Measurements from ENCODE around the gene PMEL.
A peak's percentile ranks its signal among the peaks of the same experiment; 100 is the strongest.
"Not testable (repeated sequence)": the region's sequence is repeated elsewhere in the genome, so short reads cannot be mapped to it uniquely, and the experiment has no call there.

The PMEL gene

DNA sequence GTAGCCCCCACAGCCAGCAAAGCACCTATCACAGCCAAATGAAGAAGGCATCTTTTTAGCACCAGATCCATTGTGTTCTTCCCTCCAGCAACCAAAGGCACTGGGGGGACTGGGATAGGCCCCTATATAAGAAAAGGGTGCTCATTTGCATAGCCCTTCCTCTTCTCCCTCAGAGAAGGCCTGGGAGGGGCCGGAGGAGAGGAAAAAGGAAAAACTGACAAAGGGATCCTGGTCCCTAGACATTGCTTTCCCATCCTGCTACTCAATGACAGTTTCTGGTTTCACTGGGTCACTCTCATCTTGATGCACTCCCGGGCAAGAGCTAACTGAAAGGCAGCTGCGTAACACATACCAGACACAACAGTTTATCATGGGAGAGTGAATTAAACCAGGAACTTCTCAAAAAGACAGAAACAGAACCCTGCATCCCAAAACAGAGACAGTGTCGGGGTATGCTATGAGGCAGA lies at the start of gene PMEL:
Gene PMEL, minus strand, starts transcription at position 102 of the 467 bp plus-strand sequence. Its CDS starts 31 bp downstream, at position 71.
- DNase-seq = no peak

DNA sequence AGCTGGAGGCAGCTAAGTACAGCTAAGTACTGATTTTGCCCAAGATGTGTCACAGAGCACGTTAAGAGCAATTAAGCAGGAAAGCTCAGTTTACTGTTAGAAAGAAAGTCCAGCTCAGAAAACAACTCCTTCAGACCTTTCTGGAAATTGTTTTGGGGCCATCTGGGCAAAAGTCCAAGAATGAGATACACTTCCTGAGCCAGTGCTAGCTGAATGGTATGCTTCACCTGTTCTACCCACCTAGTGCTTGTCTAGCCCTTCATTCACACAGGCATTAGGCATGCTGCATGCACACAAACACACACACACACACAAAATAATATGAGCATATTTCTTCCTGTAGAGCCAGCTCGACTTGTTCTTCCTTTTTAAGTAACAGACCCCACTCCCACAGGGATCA lies 48.4 kb upstream of the PMEL start:
- no peak for DNase-seq

DNA sequence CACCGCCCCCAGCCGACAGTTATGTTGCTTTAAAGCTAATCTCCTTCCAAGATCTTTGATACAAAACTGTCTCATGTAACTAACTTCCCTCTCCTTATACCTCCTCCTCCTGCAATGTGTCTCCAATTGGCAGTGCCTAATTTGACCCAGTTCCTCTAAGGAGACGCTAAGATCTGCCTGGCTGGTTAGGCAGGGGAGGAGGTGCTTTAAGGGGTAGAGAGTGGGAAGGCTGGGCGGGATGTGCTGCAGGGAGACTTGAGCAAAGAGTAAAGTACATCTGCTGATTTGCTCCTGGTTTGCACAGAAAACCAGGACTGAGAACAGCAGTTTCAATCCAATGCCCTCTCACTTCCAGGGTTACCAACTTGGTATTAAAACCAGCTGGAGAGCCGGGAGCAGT lies 47.6 kb upstream of the PMEL start:
- DNase-seq = peak in 3 of 51 donors; percentile 2 to 6 (median 6)

DNA sequence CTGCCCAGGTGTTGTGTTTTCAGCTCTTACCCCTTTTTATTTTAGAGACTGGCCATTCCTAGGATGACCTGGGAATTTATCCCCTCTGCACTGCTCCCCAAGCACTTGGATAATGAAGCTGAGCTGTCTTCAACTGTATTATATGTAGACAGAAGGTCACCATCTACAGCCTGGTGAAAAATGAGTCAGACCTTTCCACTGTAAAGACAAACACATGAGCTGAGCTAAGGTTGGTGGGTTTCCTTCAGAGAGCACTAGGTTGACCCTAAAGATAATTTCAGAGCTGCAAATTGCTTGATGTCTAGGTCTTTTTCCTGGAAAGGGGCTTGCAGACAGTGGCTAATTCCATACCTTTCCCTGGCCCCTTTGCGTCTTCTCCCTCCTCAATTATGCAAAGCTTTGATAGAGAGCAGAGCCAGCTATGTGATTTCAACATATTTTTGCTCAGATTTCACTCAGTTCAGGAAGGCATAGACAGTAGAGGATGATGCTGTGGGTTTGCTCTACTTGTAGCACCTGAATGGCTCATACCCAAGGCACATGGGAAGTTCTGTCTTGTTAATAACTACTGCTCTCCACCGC lies 45.8 kb upstream of the PMEL start:
- no peak for DNase-seq

DNA sequence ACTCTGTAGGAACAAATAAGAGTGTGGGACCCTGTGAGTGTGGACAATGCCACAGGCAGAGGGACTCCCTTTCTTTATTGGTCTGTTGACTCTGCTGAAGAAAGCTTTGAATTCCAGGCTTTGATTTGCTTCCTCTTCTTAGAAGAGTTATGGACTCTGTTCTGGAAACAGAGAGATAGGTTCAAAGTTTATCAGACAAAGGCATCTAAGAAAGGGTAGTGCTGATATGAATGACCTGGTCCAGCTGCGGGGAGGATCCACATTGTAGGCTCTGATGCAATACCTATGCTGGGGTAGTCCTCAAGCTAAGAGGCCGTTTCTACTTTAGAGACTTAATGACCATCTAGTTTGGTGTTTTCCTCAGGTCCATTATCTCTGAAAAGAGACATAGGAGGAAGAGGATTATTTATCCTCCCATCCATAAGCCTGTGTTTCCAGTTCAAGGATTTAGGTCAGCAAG lies 44.3 kb upstream of the PMEL start:
- no peak for DNase-seq

DNA sequence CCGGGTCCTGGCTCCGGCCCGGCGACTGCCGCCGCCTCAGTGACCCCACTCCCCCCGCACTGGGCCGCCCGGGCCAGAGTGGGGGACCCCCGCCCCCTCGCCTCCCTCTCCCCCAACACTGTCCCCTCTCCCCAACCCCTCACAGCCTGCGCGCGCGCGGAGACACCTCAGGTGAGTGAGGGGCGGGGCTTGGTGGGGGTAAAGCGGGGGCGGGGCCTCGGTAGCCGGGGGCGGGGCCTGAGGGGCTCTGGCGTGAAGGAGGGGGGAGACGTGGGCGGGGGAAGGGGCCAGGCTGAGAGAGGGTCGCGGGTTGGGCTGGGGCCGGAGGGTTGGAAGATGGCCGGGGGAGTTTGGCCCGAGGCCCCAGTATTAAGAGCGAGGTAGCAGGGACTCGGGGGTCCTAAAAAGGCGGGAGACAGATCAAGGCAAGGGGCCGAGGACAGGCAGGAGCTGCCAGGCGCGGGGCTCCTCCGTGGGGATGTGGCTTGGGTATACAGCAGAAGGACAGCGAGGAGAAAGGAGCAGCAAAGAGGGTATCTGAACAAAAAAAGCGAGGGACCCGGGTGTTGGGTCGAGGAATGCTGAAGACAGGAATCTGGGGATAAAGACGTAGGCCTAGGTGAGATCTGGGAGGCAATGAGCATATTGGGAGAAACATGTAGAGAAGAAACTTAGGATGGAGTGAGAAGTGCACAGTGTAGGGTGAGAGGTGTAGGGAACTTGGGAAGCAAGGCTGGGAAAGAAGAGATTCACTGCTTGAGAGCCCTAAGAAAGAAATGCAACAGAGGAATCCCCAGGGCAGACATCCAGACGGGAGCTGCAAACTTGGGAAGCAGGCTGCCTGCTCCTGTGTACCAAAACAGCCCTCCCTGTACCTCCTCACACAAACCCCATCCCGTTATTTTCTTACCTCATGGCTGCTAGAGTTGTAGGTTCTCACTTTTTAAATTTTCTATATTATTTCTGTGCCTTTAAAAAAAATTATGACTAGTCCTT lies 42.0 kb upstream of the PMEL start:
- DNase-seq = peak in 38 of 51 donors; percentile 15 to 76 (median 51)

DNA sequence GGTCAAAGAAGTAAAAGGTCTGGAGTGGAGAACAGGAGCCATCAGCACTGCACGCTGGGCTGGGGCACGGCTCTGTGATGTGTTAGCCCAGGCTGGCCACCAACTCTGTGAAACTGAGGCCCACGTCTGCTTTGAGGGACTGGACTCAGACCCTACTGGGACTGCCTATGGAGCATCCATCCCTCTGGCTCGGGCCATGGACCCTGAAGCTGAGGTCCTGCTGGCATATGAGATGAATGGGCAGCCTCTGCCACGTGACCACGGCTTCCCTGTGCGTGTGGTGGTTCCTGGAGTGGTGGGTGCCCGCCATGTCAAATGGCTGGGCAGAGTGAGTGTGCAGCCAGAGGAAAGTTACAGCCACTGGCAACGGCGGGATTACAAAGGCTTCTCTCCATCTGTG lies 38.4 kb upstream of the PMEL start:
- no peak for DNase-seq

DNA sequence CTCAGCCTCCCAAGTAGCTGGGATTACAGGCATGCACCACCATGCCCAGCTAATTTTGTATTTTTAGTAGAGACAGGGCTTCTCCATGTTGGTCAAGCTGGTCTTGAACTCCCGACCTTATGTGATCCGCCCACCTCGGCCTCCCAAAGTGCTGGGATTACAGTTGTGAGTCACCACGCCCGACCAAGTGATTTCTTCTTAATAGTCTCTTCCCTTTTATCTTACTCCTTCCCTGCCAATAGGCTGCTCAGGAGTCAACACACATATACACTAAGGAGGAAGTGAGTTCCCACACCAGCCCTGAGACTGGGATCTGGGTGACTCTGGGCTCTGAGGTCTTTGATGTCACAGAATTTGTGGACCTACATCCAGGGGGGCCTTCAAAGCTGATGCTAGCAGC lies 37.5 kb upstream of the PMEL start:
- not testable (repeated sequence) for DNase-seq

DNA sequence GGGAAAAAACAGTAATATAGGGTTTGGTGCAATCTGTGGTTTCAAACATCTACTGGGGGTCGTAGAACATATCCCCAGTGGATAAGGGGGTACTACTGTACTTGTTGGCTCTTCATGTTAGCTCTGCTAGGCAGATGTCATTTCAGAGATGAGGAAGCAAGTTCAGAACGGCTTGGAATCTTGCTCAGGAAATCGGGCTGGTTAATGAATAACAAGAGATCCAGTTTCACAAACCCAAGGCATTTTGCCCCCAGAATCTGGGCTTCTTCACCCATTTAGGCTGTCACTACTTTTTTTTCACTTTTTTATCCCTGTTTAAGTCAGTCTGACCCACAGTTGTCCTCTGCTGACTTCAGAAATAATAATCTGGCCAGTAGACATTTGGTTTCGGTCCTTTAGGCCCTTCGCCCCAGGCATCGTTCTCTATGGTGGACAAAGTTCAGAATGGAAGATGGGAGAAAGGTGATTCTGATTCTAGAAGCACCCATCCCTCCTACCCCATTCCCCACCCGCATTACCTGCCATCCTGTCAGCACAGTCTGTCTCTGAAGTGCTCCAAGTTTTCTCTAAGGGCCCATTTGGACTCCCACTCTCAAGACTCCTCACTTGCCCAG lies 35.8 kb upstream of the PMEL start:
- no peak for DNase-seq

DNA sequence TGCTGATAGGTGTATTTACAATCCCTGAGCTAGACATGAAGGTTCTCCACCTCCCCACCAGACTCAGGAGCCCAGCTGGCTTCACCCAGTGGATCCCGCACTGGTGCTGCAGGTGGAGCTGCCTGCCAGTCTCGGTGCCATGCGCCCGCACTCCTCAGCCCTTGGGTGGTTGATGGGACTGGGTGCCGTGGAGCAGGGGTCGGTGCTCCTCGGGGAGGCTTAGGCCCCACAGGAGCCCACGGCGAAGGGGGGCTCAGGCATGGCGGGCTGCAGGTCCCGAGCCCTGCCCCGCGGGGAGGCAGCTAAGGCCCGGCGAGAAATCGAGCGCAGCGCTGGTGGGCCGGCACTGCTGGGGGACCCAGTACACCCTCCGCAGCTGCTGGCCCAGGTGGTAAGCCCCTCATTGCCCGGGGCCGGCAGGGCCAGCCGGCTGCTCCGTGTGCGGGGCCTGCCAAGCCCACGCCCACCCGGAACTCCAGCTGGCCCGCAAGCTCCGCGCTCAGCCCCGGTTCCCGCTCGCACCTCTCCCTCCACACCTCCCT lies 34.2 kb upstream of the PMEL start:
- DNase-seq = not testable (repeated sequence)

DNA sequence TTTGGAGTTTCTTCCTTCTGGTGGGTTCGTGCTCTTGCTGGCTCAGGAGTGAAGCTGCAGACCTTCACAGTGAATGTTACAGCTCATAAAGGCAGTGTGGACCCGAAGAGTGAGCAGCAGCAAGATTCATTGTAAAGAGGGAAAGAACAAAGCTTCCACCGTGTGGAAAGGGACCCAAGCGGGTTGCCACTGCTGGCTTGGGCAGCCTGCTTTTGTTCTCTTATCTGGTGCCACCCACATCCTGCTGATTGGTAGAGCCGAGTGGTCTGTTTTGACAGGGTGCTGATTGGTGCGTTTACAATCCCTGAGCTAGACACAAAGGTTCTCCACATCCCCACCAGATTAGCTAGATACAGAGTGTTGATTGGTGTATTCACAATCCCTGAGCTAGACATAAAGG lies 33.7 kb upstream of the PMEL start:
- DNase-seq = not testable (repeated sequence)

DNA sequence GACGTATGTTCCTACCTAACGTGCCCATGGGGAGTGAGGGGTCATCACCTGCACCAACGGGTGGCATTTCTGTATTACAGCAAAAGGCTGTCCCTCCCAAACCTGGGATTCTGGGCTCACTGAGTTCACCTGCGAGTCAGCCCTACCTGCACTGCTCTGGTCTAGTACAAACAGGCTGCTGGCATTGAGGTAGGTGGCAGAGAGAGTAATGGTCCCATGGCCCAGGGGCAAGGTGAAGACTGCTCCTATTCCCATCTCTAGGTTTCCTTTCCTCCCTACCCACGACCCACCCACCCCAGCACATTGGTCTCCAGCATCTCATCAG lies 31.7 kb upstream of the PMEL start:
- peak in 4 of 51 donors; percentile 25 to 29 (median 27) for DNase-seq

DNA sequence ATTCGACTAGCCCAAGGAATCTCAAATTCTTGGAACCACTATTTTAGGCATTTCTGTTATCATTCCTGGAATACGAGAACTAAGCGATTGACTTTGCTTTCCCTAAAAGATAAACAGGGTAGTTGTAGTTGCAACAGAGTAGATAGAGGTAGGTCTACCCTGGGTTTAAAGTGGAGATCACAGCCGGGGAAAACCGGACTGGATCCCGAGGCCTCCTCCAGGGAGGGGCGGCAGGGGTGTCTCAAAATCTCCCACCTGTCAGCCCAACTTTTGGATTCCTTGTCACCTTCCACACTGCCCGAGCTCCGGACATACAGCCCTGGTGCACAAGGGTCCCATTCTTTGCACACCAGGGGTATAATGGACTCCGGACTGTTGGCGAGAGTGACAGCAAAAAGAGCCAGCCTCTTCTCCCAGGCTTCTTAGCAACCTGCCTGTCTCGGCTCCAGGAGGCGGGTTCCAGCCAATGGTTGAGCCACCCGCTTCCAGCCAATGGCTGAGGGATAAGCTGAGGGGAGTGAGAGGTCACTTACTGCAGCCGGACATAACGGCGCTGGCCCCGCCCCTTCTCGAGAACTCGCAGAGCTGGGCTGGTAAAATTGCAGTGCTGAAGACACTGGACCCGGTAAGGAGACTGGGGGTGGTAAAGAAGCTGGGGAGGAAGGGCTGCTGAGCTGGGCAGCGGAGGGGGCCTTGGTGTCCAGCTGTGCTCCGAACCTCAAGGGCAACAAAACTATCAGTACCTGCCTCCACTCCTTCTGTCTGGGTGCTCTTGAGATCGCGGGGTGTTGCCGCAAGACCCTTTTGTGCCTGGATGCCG lies 31.1 kb upstream of the PMEL start, which contains the start of gene SUOX:
Gene SUOX, plus strand, starts transcription at position 562 of the 820 bp plus-strand sequence. CDS start 4,946 bp downstream, outside the sequence.
- peak; percentile 36 to 99 (median 94) for DNase-seq

DNA sequence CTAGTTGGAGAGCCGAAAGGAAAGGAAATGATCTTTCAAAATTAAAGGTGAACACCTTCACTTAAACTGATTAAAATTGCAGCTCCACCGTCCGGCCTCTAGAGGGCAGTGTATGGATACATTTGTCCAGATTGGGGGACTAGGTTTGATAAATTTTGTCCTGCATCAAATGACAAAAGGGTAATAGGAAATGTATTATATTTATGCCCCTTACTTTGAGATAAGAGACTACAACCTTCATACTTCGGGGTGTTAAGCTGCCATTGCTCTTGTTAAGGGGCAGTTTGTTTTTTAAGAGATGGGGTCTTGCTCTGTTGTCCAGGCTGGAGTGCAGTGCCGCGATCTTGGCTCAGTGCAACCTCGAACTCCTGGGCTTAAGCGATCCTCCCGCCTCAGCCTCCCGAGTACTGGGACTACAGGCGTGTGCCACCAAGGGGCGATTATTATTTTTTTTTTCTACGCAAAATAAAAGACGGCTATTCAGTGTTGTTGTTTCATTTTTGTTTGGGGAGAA lies 30.4 kb upstream of the PMEL start:
- DNase-seq = peak in 27 of 51 donors; percentile 3 to 68 (median 31)

DNA sequence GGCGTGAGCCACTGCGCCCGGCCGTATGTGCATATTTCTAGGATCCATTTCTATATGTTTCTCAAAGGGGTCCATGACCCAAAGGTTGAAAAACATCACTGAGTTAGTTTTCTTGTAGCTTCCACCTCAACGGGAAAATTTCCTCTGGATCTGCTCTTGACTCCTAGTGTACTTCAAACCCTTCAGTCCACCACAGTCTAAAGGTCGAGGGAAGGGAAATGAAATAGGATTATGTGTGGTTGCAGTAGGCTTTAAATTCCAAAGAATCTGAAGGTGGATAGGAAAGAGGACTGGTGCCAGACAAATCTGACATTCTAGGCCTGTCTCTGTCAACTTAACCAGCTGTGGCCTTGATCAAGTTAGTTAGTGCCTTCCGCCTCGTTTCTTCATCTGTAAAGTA lies 29.5 kb upstream of the PMEL start:
- DNase-seq = no peak

DNA sequence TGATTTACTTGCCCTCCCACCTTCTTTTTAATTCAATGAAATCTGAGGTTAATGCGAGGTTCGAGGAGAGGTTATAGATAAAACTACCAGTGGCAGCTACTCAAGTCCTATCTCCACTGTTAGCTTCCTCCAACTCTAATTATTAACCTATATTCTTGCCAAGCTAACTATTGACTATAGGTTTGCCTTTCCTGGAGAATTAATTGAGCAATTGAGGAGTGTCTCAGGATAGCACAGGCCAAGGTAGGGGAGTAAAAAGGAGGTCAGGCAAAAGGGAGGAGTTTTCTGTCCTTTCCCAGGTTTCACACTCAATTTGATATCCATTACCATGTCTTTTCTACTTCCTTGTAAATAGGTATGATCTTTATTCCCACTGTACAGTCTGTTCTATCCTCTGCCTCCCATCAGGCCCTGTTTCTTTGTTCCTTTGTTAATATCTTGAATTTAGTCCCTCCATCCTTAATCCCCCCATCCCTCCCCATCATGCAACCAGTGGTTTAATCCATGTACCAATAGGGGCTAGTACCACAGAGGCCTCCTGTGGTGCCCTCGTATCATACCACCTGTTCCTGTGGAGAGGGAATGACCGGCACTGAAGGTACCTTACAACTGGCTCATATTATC lies 27.5 kb upstream of the PMEL start:
- no peak for DNase-seq

DNA sequence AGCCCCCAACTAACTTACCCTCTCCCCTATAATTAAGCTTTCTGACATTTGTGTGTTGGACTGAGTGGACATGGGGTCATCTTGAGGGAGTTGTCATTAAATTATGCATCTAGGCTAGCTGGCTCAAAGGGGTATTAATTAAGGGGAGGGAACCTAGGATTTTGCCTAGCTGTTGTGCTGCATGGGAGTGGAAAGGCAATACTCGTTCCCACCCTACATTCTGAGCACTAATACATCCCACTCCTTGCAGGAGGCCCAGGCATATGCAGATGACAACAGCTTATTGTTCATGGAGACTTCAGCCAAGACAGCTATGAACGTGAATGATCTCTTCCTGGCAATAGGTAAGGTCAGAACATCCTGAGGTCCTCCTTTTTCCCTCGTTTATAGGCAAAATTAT lies 25.3 kb upstream of the PMEL start:
- no peak for DNase-seq

DNA sequence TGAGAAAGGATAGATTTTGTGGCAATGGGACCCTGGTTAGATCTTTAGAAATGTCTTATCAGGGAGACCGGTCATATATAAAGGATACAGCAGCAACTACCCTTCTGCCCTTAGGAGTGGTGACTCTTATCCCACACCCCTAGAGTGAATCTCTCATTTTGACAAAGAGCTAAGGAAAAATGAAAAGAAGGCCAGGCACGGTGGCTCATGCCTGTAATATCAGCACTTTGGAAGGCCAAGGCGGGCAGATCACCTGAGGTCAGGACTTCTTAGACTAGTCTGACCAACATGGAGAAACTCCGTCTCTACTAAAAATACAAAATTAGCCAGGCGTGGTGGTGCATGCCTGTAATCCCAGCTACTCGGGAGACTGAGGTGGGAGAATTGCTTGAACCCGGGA lies 20.1 kb upstream of the PMEL start:
- not testable (repeated sequence) for DNase-seq

DNA sequence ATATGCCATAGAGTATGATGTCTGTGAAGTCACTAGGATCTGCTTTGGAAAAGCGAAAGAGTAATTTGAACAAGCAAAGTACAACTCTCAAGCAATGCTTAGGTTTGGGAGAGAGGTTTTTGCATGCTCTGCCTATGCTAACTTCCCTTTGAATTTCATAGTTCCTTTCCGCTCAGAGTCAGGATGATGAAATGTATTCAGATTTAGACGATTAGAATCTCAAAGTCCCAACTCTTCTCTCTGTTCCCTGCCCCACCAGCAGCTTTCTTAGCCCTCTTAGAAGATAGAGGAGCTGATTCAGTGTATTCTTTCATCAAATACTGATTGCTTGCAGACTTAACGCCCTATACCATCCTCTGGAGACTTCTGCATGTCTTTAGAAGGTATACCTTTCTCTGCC lies 19.5 kb upstream of the PMEL start:
- DNase-seq = no peak

DNA sequence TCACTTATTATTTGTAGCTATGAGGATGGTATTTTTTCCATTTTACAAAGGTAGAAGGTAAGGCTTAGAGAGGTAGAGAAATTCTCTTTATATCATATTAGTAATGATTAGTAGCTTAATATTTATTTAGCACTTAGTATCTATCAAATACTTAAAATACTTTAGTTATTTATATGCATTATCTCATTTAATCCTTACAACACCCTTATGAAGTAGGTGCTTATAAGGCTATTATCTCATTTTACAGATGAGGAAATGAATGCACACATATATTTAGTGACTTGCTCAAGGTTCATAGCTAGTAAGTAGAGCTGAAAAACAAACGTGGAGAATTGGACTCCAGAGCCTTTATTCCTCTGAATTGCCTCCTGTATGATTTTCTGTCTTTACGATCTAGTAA lies 19.0 kb upstream of the PMEL start:
- DNase-seq = no peak

Measured in hypothalamus (tissue), 51 donors.